Hepatocyte (in vitro differentiated cells): ENCODE results near the gene LY6G5B.

Experiments used
- CTCF ChIP-seq: fragments of 200-600 bp; sonication (generic); IDR thresholded peaks from 2 replicates; pipeline ENCODE4 v1.5.1; 2016; ENCODE audit warnings: antibody characterized with exemption, mild to moderate bottlenecking; ENCODE audit not compliant: poor library complexity
- EZH2phosphoT487 ChIP-seq: fragments of 200-600 bp; sonication (generic); IDR thresholded peaks from one replicate; pipeline ENCODE4 v1.6.1; 2018; ENCODE audit warnings: antibody characterized with exemption, mild to moderate bottlenecking, low read depth, moderate library complexity; ENCODE audit not compliant: unreplicated experiment, severe bottlenecking

- TF ChIP-seq CTCF (no peak), EZH2phosphoT487 (no peak)
Observed at GRCh38 chr6:31707701-31708100, 37.9 kb downstream of the LY6G5B start.
